ENCODE measurements around the gene CDKN2B-AS1.

CDKN2B-AS1 gene

GRCh38 chr9:22049411-22049810 is 54.8 kb downstream of the CDKN2B-AS1 start:
- Histone ChIP-seq H3K9ac (ENCODE audit: low read length) (no peak overlapping the region), H3K79me1 (ENCODE audit: low read length) (peaks cover 5% of the 10 kb centered on the region)
- no CpG with 5 or more reads among the region's 1 CpG for WGBS (ENCODE audit: extremely low coverage, insufficient coverage, insufficient read length)

GRCh38 chr9:22050924-22051323 is 56.3 kb downstream of the CDKN2B-AS1 start:
- Histone ChIP-seq H3K79me2 (ENCODE audit: control insufficient read depth, insufficient read depth, low read length, poor library complexity) (no peaks in the 10 kb centered on the region), H3K4me1 (ENCODE audit: control insufficient read depth in 1 of 2, insufficient read depth in 2 of 2, low read length in 2 of 2) (peaks cover 2 to 4% of the 10 kb centered on the region in 2 experiments), H2AFZ (ENCODE audit: insufficient read depth, low read length, poor library complexity) (no peak overlapping the region), H2AK5ac (ENCODE audit: low read length) (no peak overlapping the region), H2BK12ac (ENCODE audit: low read length) (peak overlapping the region; percentile 40), H2BK5ac (ENCODE audit: low read depth, low read length, poor library complexity) (peak overlapping the region; percentile 40), H4K8ac (ENCODE audit: low read depth, low read length) (peak overlapping the region; percentile 54), H3K4ac (ENCODE audit: low read depth, low read length) (no peak overlapping the region), H3K4me3 (ENCODE audit: low read depth, low read length) (no peak overlapping the region), H3K36me3 (ENCODE audit: control insufficient read depth in 1 of 2, insufficient read depth in 2 of 2, low read length in 2 of 2) (no peaks in the 10 kb centered on the region), H2BK120ac (ENCODE audit: insufficient read depth, low read length, poor library complexity) (peak overlapping the region; percentile 33), H3K79me1 (ENCODE audit: low read length) (peaks cover 5% of the 10 kb centered on the region), H3K9me3 (ENCODE audit: insufficient read depth, low read depth, low read length) (no peaks in the 10 kb centered on the region), H3K18ac (ENCODE audit: low read length) (no peak overlapping the region), H4K12ac (ENCODE audit: low read depth, low read length) (no peak overlapping the region), H3K14ac (ENCODE audit: low read length) (no peak overlapping the region), H3K23ac (ENCODE audit: low read length) (no peak overlapping the region), H3K4me2 (ENCODE audit: low read length) (no peak overlapping the region), H3K27me3 (ENCODE audit: insufficient read depth, low read length) (no peaks in the 10 kb centered on the region), H3K9ac (ENCODE audit: low read length) (no peak overlapping the region), H3K27ac (ENCODE audit: low read depth, low read length) (no peak overlapping the region), H4K91ac (ENCODE audit: low read depth, low read length) (peak overlapping the region; percentile 14)
- no CpG with 5 or more reads among the region's 4 CpGs for WGBS (ENCODE audit: extremely low coverage, insufficient coverage, insufficient read length)
- no peak for DNase-seq

More at GRCh38 chr9:22049411-22049810, 54.8 kb downstream of the CDKN2B-AS1 start:
- H2AK5ac ChIP-seq (ENCODE audit: low read length) = no peak overlapping the region
- H3K79me2 ChIP-seq (ENCODE audit: control insufficient read depth, insufficient read depth, low read length, poor library complexity) = no peaks in the 10 kb centered on the region
- H3K4me3 ChIP-seq (ENCODE audit: low read depth, low read length) = no peak overlapping the region
- no peak overlapping the region for H4K12ac ChIP-seq (ENCODE audit: low read depth, low read length)
- H2AFZ ChIP-seq (ENCODE audit: insufficient read depth, low read length, poor library complexity) = no peak overlapping the region
- H4K91ac ChIP-seq (ENCODE audit: low read depth, low read length) = no peak overlapping the region
- H3K4me2 ChIP-seq (ENCODE audit: low read length) = no peak overlapping the region
- no peaks in the 10 kb centered on the region for H3K36me3 ChIP-seq (ENCODE audit: control insufficient read depth in 1 of 2, insufficient read depth in 2 of 2, low read length in 2 of 2)
- DNase-seq = no peak
- H3K4me1 ChIP-seq (ENCODE audit: control insufficient read depth in 1 of 2, insufficient read depth in 2 of 2, low read length in 2 of 2) = peaks cover 2 to 4% of the 10 kb centered on the region in 2 experiments
- H2BK5ac ChIP-seq (ENCODE audit: low read depth, low read length, poor library complexity) = no peak overlapping the region
- no peak overlapping the region for H3K4ac ChIP-seq (ENCODE audit: low read depth, low read length)
- no peak overlapping the region for H3K18ac ChIP-seq (ENCODE audit: low read length)
- H3K27ac ChIP-seq (ENCODE audit: low read depth, low read length) = no peak overlapping the region
- no peak overlapping the region for H3K14ac ChIP-seq (ENCODE audit: low read length)
- no peak overlapping the region for H2BK12ac ChIP-seq (ENCODE audit: low read length)
- H3K27me3 ChIP-seq (ENCODE audit: insufficient read depth, low read length) = no peaks in the 10 kb centered on the region
- no peak overlapping the region for H3K23ac ChIP-seq (ENCODE audit: low read length)
- H3K9me3 ChIP-seq (ENCODE audit: insufficient read depth, low read depth, low read length) = no peaks in the 10 kb centered on the region
- no peak overlapping the region for H2BK120ac ChIP-seq (ENCODE audit: insufficient read depth, low read length, poor library complexity)
- H4K8ac ChIP-seq (ENCODE audit: low read depth, low read length) = no peak overlapping the region

GRCh38 chr9:22052376-22052945 is 57.9 kb downstream of the CDKN2B-AS1 start:
- no peak overlapping the region for H2BK5ac ChIP-seq (ENCODE audit: low read depth, low read length, poor library complexity)
- peaks cover 5% of the 10 kb centered on the region for H3K79me1 ChIP-seq (ENCODE audit: low read length)
- H3K27ac ChIP-seq (ENCODE audit: low read depth, low read length) = no peak overlapping the region
- no peaks in the 10 kb centered on the region for H3K9me3 ChIP-seq (ENCODE audit: insufficient read depth, low read depth, low read length)
- no peaks in the 10 kb centered on the region for H3K79me2 ChIP-seq (ENCODE audit: control insufficient read depth, insufficient read depth, low read length, poor library complexity)
- H2AK5ac ChIP-seq (ENCODE audit: low read length) = no peak overlapping the region
- DNase-seq = no peak
- no peak overlapping the region for H4K8ac ChIP-seq (ENCODE audit: low read depth, low read length)
- H3K14ac ChIP-seq (ENCODE audit: low read length) = no peak overlapping the region
- no peaks in the 10 kb centered on the region for H3K36me3 ChIP-seq (ENCODE audit: control insufficient read depth in 1 of 2, insufficient read depth in 2 of 2, low read length in 2 of 2)
- H4K12ac ChIP-seq (ENCODE audit: low read depth, low read length) = no peak overlapping the region
- H3K27me3 ChIP-seq (ENCODE audit: insufficient read depth, low read length) = no peaks in the 10 kb centered on the region
- no peak overlapping the region for H3K23ac ChIP-seq (ENCODE audit: low read length)
- peaks cover 2 to 4% of the 10 kb centered on the region in 2 experiments for H3K4me1 ChIP-seq (ENCODE audit: control insufficient read depth in 1 of 2, insufficient read depth in 2 of 2, low read length in 2 of 2)
- H2AFZ ChIP-seq (ENCODE audit: insufficient read depth, low read length, poor library complexity) = no peak overlapping the region
- no peak overlapping the region for H2BK120ac ChIP-seq (ENCODE audit: insufficient read depth, low read length, poor library complexity)
- no peak overlapping the region for H3K9ac ChIP-seq (ENCODE audit: low read length)
- no CpG with 5 or more reads among the region's 4 CpGs for WGBS (ENCODE audit: extremely low coverage, insufficient coverage, insufficient read length)
- H3K4me3 ChIP-seq (ENCODE audit: low read depth, low read length) = no peak overlapping the region
- H3K18ac ChIP-seq (ENCODE audit: low read length) = no peak overlapping the region
- peak overlapping the region; percentile 64 for H2BK12ac ChIP-seq (ENCODE audit: low read length)
- no peak overlapping the region for H4K91ac ChIP-seq (ENCODE audit: low read depth, low read length)
- no peak overlapping the region for H3K4ac ChIP-seq (ENCODE audit: low read depth, low read length)
- H3K4me2 ChIP-seq (ENCODE audit: low read length) = no peak overlapping the region

DNA sequence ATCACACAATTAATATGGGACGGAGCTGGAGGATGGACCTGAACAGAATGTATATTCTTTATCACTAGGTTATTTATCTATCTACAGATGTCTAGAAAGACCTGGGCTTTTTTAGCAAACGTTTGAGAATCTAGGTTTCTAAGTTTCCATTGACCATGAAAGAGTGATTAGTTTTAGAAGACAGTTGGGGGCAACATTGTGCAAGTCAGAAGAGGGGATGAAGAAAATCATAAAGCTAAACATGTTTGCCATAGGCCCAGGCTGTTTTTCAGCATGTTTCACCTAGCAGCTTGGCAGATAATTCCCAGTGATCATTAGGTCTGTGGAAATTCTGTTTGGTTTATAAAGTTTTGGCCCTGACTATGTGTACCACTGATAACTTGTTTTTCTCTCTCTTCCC is 58.6 kb downstream of the CDKN2B-AS1 start:
- Histone ChIP-seq H4K8ac (ENCODE audit: low read depth, low read length) (no peak overlapping the region), H4K12ac (ENCODE audit: low read depth, low read length) (no peak overlapping the region), H2AFZ (ENCODE audit: insufficient read depth, low read length, poor library complexity) (no peak overlapping the region), H3K9ac (ENCODE audit: low read length) (no peak overlapping the region), H2BK12ac (ENCODE audit: low read length) (no peak overlapping the region), H3K27ac (ENCODE audit: low read depth, low read length) (no peak overlapping the region), H2AK5ac (ENCODE audit: low read length) (no peak overlapping the region), H3K14ac (ENCODE audit: low read length) (no peak overlapping the region), H3K4ac (ENCODE audit: low read depth, low read length) (no peak overlapping the region), H3K9me3 (ENCODE audit: insufficient read depth, low read depth, low read length) (no peaks in the 10 kb centered on the region), H2BK120ac (ENCODE audit: insufficient read depth, low read length, poor library complexity) (no peak overlapping the region), H3K36me3 (ENCODE audit: control insufficient read depth in 1 of 2, insufficient read depth in 2 of 2, low read length in 2 of 2) (no peaks in the 10 kb centered on the region), H3K23ac (ENCODE audit: low read length) (no peak overlapping the region), H4K91ac (ENCODE audit: low read depth, low read length) (no peak overlapping the region), H3K79me2 (ENCODE audit: control insufficient read depth, insufficient read depth, low read length, poor library complexity) (no peaks in the 10 kb centered on the region), H3K4me1 (ENCODE audit: control insufficient read depth in 1 of 2, insufficient read depth in 2 of 2, low read length in 2 of 2) (peaks cover 2 to 4% of the 10 kb centered on the region in 2 experiments), H2BK5ac (ENCODE audit: low read depth, low read length, poor library complexity) (no peak overlapping the region), H3K18ac (ENCODE audit: low read length) (no peak overlapping the region), H3K79me1 (ENCODE audit: low read length) (peaks cover 5% of the 10 kb centered on the region), H3K4me2 (ENCODE audit: low read length) (no peak overlapping the region), H3K4me3 (ENCODE audit: low read depth, low read length) (no peak overlapping the region), H3K27me3 (ENCODE audit: insufficient read depth, low read length) (no peaks in the 10 kb centered on the region)
- no peak for DNase-seq
- no CpG with 5 or more reads among the region's 2 CpGs for WGBS (ENCODE audit: extremely low coverage, insufficient coverage, insufficient read length)

All from trophoblast cell (in vitro differentiated cells and primary cell).